Measurements from ENCODE around the gene HNMT. TPM values are rescaled to one million over a fixed set of nuclear protein-coding genes. Genes with fewer than 3 reads are reported as not detected.
"Not testable (repeated sequence)": the region's sequence is repeated elsewhere in the genome, so short reads cannot be mapped to it uniquely, and the experiment has no call there.

Gene HNMT
- polyA plus RNA-seq: not detected

GRCh38 chr2:137964066-137964858 lies at the start of gene HNMT:
Gene HNMT, plus strand, starts transcription at chr2:137964473. Its CDS starts 19 bp downstream, at chr2:137964492.
- Mint-ChIP-seq H3K4me3 (peak within 1 kb of the TSS in 1 of 4 donors; percentile 54), H3K36me3 (peaks cover 2% of the 10 kb centered on the region), H3K27me3 (no peaks in the 10 kb centered on the region), H3K27ac (no peak within 1 kb of the TSS), H3K4me1 (peaks cover 0 to 5% (median 0%) of the 10 kb centered on the region in 3 donors), H3K9me3 (peaks cover 0 to 2% (median 0%) of the 10 kb centered on the region in 3 donors)

GRCh38 chr2:137921105-137921880 lies 43.0 kb upstream of the HNMT start:
- Mint-ChIP-seq H3K27me3 (peaks cover 3% of the 10 kb centered on the region), H3K36me3 (no peaks in the 10 kb centered on the region), H3K4me1 (no peaks in the 10 kb centered on the region), H3K27ac (no peak overlapping the region), H3K9me3 (peaks cover 0 to 2% (median 0%) of the 10 kb centered on the region in 3 donors), H3K4me3 (no peak overlapping the region)

- H3K27ac Mint-ChIP-seq, H3K4me3 Mint-ChIP-seq, H3K36me3 Mint-ChIP-seq, H3K4me1 Mint-ChIP-seq, H3K27me3 Mint-ChIP-seq, H3K9me3 Mint-ChIP-seq: not testable (repeated sequence)
These were observed 42.1 kb upstream of the HNMT start for GRCh38 chr2:137922171-137922570.

- Mint-ChIP-seq H3K4me1 (no peaks in the 10 kb centered on the region), H3K27ac (no peak overlapping the region), H3K4me3 (no peak overlapping the region), H3K36me3 (no peaks in the 10 kb centered on the region), H3K9me3 (peaks cover 0 to 2% (median 0%) of the 10 kb centered on the region in 3 donors), H3K27me3 (peaks cover 5% of the 10 kb centered on the region)
These were observed 40.3 kb upstream of the HNMT start for GRCh38 chr2:137924019-137924418.

GRCh38 chr2:137925599-137925998 lies 38.7 kb upstream of the HNMT start:
- Mint-ChIP-seq H3K9me3 (no peaks in the 10 kb centered on the region), H3K36me3 (no peaks in the 10 kb centered on the region), H3K4me1 (no peaks in the 10 kb centered on the region), H3K4me3 (no peak overlapping the region), H3K27ac (no peak overlapping the region), H3K27me3 (peaks cover 5% of the 10 kb centered on the region)

- Mint-ChIP-seq H3K9me3 (no peaks in the 10 kb centered on the region), H3K4me1 (no peaks in the 10 kb centered on the region), H3K27ac (no peak overlapping the region), H3K36me3 (no peaks in the 10 kb centered on the region), H3K27me3 (peaks cover 5% of the 10 kb centered on the region), H3K4me3 (no peak overlapping the region)
These were observed 36.4 kb upstream of the HNMT start for GRCh38 chr2:137927846-137928245.

GRCh38 chr2:137928547-137929518 lies 35.4 kb upstream of the HNMT start:
- Mint-ChIP-seq H3K4me3 (no peak overlapping the region), H3K4me1 (no peaks in the 10 kb centered on the region), H3K27me3 (peaks cover 4% of the 10 kb centered on the region), H3K9me3 (peaks cover 0 to 2% (median 0%) of the 10 kb centered on the region in 3 donors), H3K36me3 (no peaks in the 10 kb centered on the region), H3K27ac (no peak overlapping the region)

- no peaks in the 10 kb centered on the region for H3K4me1 Mint-ChIP-seq
- no peak overlapping the region for H3K27ac Mint-ChIP-seq
- H3K9me3 Mint-ChIP-seq: peaks cover 0 to 2% (median 0%) of the 10 kb centered on the region in 3 donors
- peaks cover 2% of the 10 kb centered on the region for H3K27me3 Mint-ChIP-seq
- H3K4me3 Mint-ChIP-seq: no peak overlapping the region
- no peaks in the 10 kb centered on the region for H3K36me3 Mint-ChIP-seq
These were observed 34.8 kb upstream of the HNMT start for GRCh38 chr2:137929519-137929916.

- Mint-ChIP-seq H3K4me3 (no peak overlapping the region), H3K36me3 (no peaks in the 10 kb centered on the region), H3K27me3 (peaks cover 2% of the 10 kb centered on the region), H3K4me1 (no peaks in the 10 kb centered on the region), H3K9me3 (peaks cover 0 to 2% (median 0%) of the 10 kb centered on the region in 3 donors), H3K27ac (no peak overlapping the region)
These were observed 34.1 kb upstream of the HNMT start for GRCh38 chr2:137930146-137930545.

GRCh38 chr2:137935591-137935990 lies 28.7 kb upstream of the HNMT start:
- Mint-ChIP-seq H3K4me3 (no peak overlapping the region), H3K27me3 (peaks cover 1% of the 10 kb centered on the region), H3K27ac (no peak overlapping the region), H3K9me3 (peaks cover 0 to 2% (median 0%) of the 10 kb centered on the region in 3 donors), H3K36me3 (no peaks in the 10 kb centered on the region), H3K4me1 (no peaks in the 10 kb centered on the region)

GRCh38 chr2:137937246-137937645 lies 27.0 kb upstream of the HNMT start:
- no peaks in the 10 kb centered on the region for H3K4me1 Mint-ChIP-seq
- no peak overlapping the region for H3K4me3 Mint-ChIP-seq
- H3K27me3 Mint-ChIP-seq: peaks cover 1% of the 10 kb centered on the region
- H3K27ac Mint-ChIP-seq: no peak overlapping the region
- peaks cover 0 to 2% (median 0%) of the 10 kb centered on the region in 3 donors for H3K9me3 Mint-ChIP-seq
- H3K36me3 Mint-ChIP-seq: no peaks in the 10 kb centered on the region

GRCh38 chr2:137937778-137938177 lies 26.5 kb upstream of the HNMT start:
- Mint-ChIP-seq H3K4me1 (no peaks in the 10 kb centered on the region), H3K9me3 (peaks cover 0 to 2% (median 0%) of the 10 kb centered on the region in 3 donors), H3K27me3 (peaks cover 1% of the 10 kb centered on the region), H3K4me3 (no peak overlapping the region), H3K36me3 (no peaks in the 10 kb centered on the region), H3K27ac (peak overlapping the region in 1 of 3 donors; percentile 68)

- Mint-ChIP-seq H3K4me3 (no peak overlapping the region), H3K27me3 (peaks cover 1% of the 10 kb centered on the region), H3K9me3 (peaks cover 0 to under 1% (median 0%) of the 10 kb centered on the region in 3 donors), H3K36me3 (no peaks in the 10 kb centered on the region), H3K4me1 (no peaks in the 10 kb centered on the region), H3K27ac (peak overlapping the region in 1 of 3 donors; percentile 68)
These were observed 26.1 kb upstream of the HNMT start for GRCh38 chr2:137938204-137938603.

GRCh38 chr2:137939026-137939425 lies 25.2 kb upstream of the HNMT start:
- Mint-ChIP-seq H3K4me1 (no peaks in the 10 kb centered on the region), H3K4me3 (no peak overlapping the region), H3K9me3 (no peaks in the 10 kb centered on the region), H3K36me3 (no peaks in the 10 kb centered on the region), H3K27ac (no peak overlapping the region), H3K27me3 (peaks cover 1% of the 10 kb centered on the region)

Measured in IgD-negative memory B cell (primary cell).